Neural cell (in vitro differentiated cells): ENCODE data around the gene NELFA. TPM values are rescaled to one million over a fixed set of nuclear protein-coding genes. Genes with fewer than 3 reads are reported as not detected.

Source experiments
- H2AFZ ChIP-seq: fragments of 200-600, 300-800 bp; sonication (generic), shearing (Covaris generic); 2 replicates; pipeline ENCODE4 v1.6.0; 2014; ENCODE audit warnings: low read depth, mild to moderate bottlenecking, antibody characterized with exemption, low read length, moderate library complexity
- H3F3A ChIP-seq: fragments of 200-600 bp; shearing (Covaris generic); 2 replicates; pipeline ENCODE4 v1.6.1; 2016; ENCODE audit warnings: mild to moderate bottlenecking, moderate library complexity, mixed read lengths, antibody characterized with exemption, low read length; ENCODE audit not compliant: insufficient read depth, poor library complexity, severe bottlenecking
- H3K27ac ChIP-seq: fragments of 200-600, 300-800 bp; sonication (generic), shearing (Covaris generic); 2 replicates; pipeline ENCODE4 v1.5.1; 2014; ENCODE audit warnings: mild to moderate bottlenecking, low read length, moderate library complexity
- H3K27me3 ChIP-seq: fragments of 300-800, 200-600 bp; sonication (generic), shearing (Covaris generic); 2 replicates; pipeline ENCODE4 v1.6.0; 2014; ENCODE audit warnings: mild to moderate bottlenecking, low read depth, low read length, moderate library complexity; ENCODE audit not compliant: insufficient read depth
- H3K36me3 ChIP-seq: fragments of 300-800, 200-600 bp; sonication (generic), shearing (Covaris generic); 2 replicates; pipeline ENCODE4 v1.5.1; 2014; ENCODE audit warnings: mild to moderate bottlenecking, antibody characterized with exemption, low read length, moderate library complexity; ENCODE audit not compliant: insufficient read depth
- H3K4me2 ChIP-seq: fragments of 300-800, 200-600 bp; sonication (generic), shearing (Covaris generic); 2 replicates; pipeline ENCODE4 v1.6.0; 2014; ENCODE audit warnings: mild to moderate bottlenecking, low read length
- H3K4me3 ChIP-seq: fragments of 300-800, 200-600 bp; sonication (generic), shearing (Covaris generic); 2 replicates; pipeline ENCODE4 v1.5.1; 2014; ENCODE audit warnings: mild to moderate bottlenecking, low read length, moderate library complexity
- H3K79me2 ChIP-seq: fragments of 200-600 bp; shearing (Covaris generic); replicated peaks from 2 replicates; pipeline ENCODE4 v1.6.0; 2014; ENCODE audit warnings: mild to moderate bottlenecking, low read length, moderate library complexity; ENCODE audit not compliant: insufficient read depth
- H3K9ac ChIP-seq: fragments of 300-800, 200-600 bp; sonication (generic), shearing (Covaris generic); 2 replicates; pipeline ENCODE4 v1.6.1; 2016; ENCODE audit warnings: mild to moderate bottlenecking, low read length, mixed read lengths
- H3K9me2 ChIP-seq: fragments of 200-600 bp; shearing (Covaris generic); 2 replicates; pipeline ENCODE4 v1.6.1; 2016; ENCODE audit warnings: mild to moderate bottlenecking, low read length, mixed read lengths; ENCODE audit not compliant: insufficient read depth
- H3K9me3 ChIP-seq: fragments of 200-600, 300-800 bp; sonication (generic), shearing (Covaris generic); 2 replicates; pipeline ENCODE4 v1.6.1; 2016; ENCODE audit warnings: mild to moderate bottlenecking, mixed run types, low read length, moderate library complexity, mixed read lengths
- H4K20me1 ChIP-seq: fragments of 200-600 bp; shearing (Covaris generic); 2 replicates; pipeline ENCODE4 v1.6.1; 2016; ENCODE audit warnings: mild to moderate bottlenecking, mixed run types; ENCODE audit not compliant: insufficient read depth
- CTCF ChIP-seq: fragments of 450-650 bp; IDR thresholded peaks from 2 replicates; pipeline ENCODE4 v1.5.1; 2014; ENCODE audit warnings: antibody characterized with exemption, mild to moderate bottlenecking, moderate library complexity; ENCODE audit not compliant: poor library complexity, severe bottlenecking
- EZH2 ChIP-seq: fragments of 200-600, 300-800 bp; shearing (Covaris generic), sonication (generic); IDR thresholded peaks from 2 replicates; pipeline ENCODE4 v1.6.1; 2014; ENCODE audit warnings: antibody characterized with exemption, low read length, borderline replicate concordance, mild to moderate bottlenecking; ENCODE audit not compliant: insufficient read depth, poor library complexity, severe bottlenecking
- MXI1 ChIP-seq: fragments of 450-650 bp; conservative IDR thresholded peaks from 2 replicates; pipeline ENCODE4 v1.6.1; 2014; ENCODE audit warnings: antibody characterized with exemption, mild to moderate bottlenecking; ENCODE audit not compliant: poor library complexity, severe bottlenecking
- POLR2AphosphoS5 ChIP-seq: IDR thresholded peaks from 2 replicates; pipeline ENCODE4 v1.6.1; 2012
- RAD21 ChIP-seq: fragments of 450-650 bp; conservative IDR thresholded peaks from 2 replicates; pipeline ENCODE4 v1.6.1; 2014; ENCODE audit warnings: antibody characterized with exemption, mild to moderate bottlenecking, moderate library complexity
- SMC3 ChIP-seq: fragments of 450-650 bp; conservative IDR thresholded peaks from 2 replicates; pipeline ENCODE4 v1.6.1; 2014; ENCODE audit warnings: antibody characterized with exemption, mild to moderate bottlenecking, moderate library complexity; ENCODE audit not compliant: poor library complexity
- polyA plus RNA-seq: library from polyadenylated mRNA; depleted of rRNA; stranded (reverse); fragments of >200 nt; gene quantifications from 2 replicates; pipeline ENCODE4 v1.2.3, GENCODE V29; 2014
- TF ChIP-seq, protein P1 (sequence below): IDR thresholded peaks from 2 replicates; pipeline ENCODE4 v1.6.1; 2012; ENCODE audit warnings: borderline replicate concordance

Gene NELFA
- polyA plus RNA-seq, 1 donor from 2014 or later: 40.5 TPM

- peak overlapping the region; percentile 75 for H2AFZ ChIP-seq
- H4K20me1 ChIP-seq: no peaks in the 10 kb centered on the region
- H3K9ac ChIP-seq: peak overlapping the region; percentile 94
- H3K4me3 ChIP-seq: peak overlapping the region; percentile 96
- no peaks in the 10 kb centered on the region for H3K9me3 ChIP-seq
- H3K4me2 ChIP-seq: no peak overlapping the region
- no peaks in the 10 kb centered on the region for H3K36me3 ChIP-seq
- peaks cover 6% of the 10 kb centered on the region for H3F3A ChIP-seq
- TF ChIP-seq SMC3 (no peak), CTCF (no peak), POLR2AphosphoS5 (no peak)
- TF ChIP-seq, protein P1, sequence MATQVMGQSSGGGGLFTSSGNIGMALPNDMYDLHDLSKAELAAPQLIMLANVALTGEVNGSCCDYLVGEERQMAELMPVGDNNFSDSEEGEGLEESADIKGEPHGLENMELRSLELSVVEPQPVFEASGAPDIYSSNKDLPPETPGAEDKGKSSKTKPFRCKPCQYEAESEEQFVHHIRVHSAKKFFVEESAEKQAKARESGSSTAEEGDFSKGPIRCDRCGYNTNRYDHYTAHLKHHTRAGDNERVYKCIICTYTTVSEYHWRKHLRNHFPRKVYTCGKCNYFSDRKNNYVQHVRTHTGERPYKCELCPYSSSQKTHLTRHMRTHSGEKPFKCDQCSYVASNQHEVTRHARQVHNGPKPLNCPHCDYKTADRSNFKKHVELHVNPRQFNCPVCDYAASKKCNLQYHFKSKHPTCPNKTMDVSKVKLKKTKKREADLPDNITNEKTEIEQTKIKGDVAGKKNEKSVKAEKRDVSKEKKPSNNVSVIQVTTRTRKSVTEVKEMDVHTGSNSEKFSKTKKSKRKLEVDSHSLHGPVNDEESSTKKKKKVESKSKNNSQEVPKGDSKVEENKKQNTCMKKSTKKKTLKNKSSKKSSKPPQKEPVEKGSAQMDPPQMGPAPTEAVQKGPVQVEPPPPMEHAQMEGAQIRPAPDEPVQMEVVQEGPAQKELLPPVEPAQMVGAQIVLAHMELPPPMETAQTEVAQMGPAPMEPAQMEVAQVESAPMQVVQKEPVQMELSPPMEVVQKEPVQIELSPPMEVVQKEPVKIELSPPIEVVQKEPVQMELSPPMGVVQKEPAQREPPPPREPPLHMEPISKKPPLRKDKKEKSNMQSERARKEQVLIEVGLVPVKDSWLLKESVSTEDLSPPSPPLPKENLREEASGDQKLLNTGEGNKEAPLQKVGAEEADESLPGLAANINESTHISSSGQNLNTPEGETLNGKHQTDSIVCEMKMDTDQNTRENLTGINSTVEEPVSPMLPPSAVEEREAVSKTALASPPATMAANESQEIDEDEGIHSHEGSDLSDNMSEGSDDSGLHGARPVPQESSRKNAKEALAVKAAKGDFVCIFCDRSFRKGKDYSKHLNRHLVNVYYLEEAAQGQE: no peak
- no peaks in the 10 kb centered on the region for H3K9me2 ChIP-seq
- peak overlapping the region; percentile 96 for H3K27ac ChIP-seq
- peaks cover 41% of the 10 kb centered on the region for H3K79me2 ChIP-seq
- H3K27me3 ChIP-seq: no peaks in the 10 kb centered on the region
Observed at GRCh38 chr4:2008671-2008920, 178 bp downstream of the NELFA start.

GRCh38 chr4:2007804-2008670 is 737 bp downstream of the NELFA start:
- no peaks in the 10 kb centered on the region for H4K20me1 ChIP-seq
- no peaks in the 10 kb centered on the region for H3K36me3 ChIP-seq
- H3K27me3 ChIP-seq: no peaks in the 10 kb centered on the region
- H3K4me2 ChIP-seq: peak overlapping the region; percentile 56
- H3K9me2 ChIP-seq: no peaks in the 10 kb centered on the region
- H2AFZ ChIP-seq: peak overlapping the region; percentile 75
- peak overlapping the region; percentile 96 for H3K27ac ChIP-seq
- TF ChIP-seq MXI1 (peak; percentile 25), EZH2 (no peak), RAD21 (no peak)
- TF ChIP-seq, protein P1: no peak
- H3K9me3 ChIP-seq: no peaks in the 10 kb centered on the region
- peak overlapping the region; percentile 96 for H3K4me3 ChIP-seq
- H3F3A ChIP-seq: peaks cover 6% of the 10 kb centered on the region
- peaks cover 46% of the 10 kb centered on the region for H3K79me2 ChIP-seq
- peak overlapping the region; percentile 94 for H3K9ac ChIP-seq
